GM18505 (cell line): ENCODE data around the gene ARL14EPL.

ENCODE experiments used
- ATAC-seq: cut with Tn5 transposase; IDR thresholded peaks from one replicate; pipeline ENCODE4 v1.9.1; 2021; ENCODE audit not compliant: unreplicated experiment
- POLR2A ChIP-seq: IDR thresholded peaks from 4 replicates; pipeline ENCODE4 v1.6.1; 2011; ENCODE audit warnings: borderline replicate concordance; ENCODE audit not compliant: insufficient read depth, insufficient read length; ENCODE audit errors: extremely low read depth

ARL14EPL gene

GRCh38 chr5:116032094-116032517 lies at the start of gene ARL14EPL:
Gene ARL14EPL, plus strand, starts transcription at chr5:116032472. Its CDS starts 18,994 bp downstream, at chr5:116051466.
- TF ChIP-seq POLR2A, result no peak
- ATAC-seq, result peak; percentile 61

- no peak for TF ChIP-seq POLR2A
- ATAC-seq, result no peak
Measured at GRCh38 chr5:115983519-115983918, 48.8 kb upstream of the ARL14EPL start.

GRCh38 chr5:115985802-115986757 lies 46.2 kb upstream of the ARL14EPL start:
- no peak for TF ChIP-seq POLR2A
- ATAC-seq, result no peak

GRCh38 chr5:115988002-115988401 lies 44.3 kb upstream of the ARL14EPL start:
- no peak for TF ChIP-seq POLR2A
- ATAC-seq, result no peak

- no peak for TF ChIP-seq POLR2A
- no peak for ATAC-seq
Measured at GRCh38 chr5:115992848-115993350, 39.4 kb upstream of the ARL14EPL start.

GRCh38 chr5:115995351-115995750 lies 36.9 kb upstream of the ARL14EPL start:
- no peak for TF ChIP-seq POLR2A

GRCh38 chr5:116002116-116002906 lies 30.0 kb upstream of the ARL14EPL start:
- no peak for TF ChIP-seq POLR2A

More at GRCh38 chr5:115995351-115995750, 36.9 kb upstream of the ARL14EPL start:
- no peak for ATAC-seq

GRCh38 chr5:116004248-116004647 lies 28.0 kb upstream of the ARL14EPL start:
- ATAC-seq, result no peak
- no peak for TF ChIP-seq POLR2A

More at GRCh38 chr5:116002116-116002906, 30.0 kb upstream of the ARL14EPL start:
- no peak for ATAC-seq

GRCh38 chr5:116009806-116010205 lies 22.5 kb upstream of the ARL14EPL start:
- TF ChIP-seq POLR2A, result no peak
- ATAC-seq, result no peak

GRCh38 chr5:116011046-116011445 lies 21.2 kb upstream of the ARL14EPL start:
- no peak for TF ChIP-seq POLR2A
- ATAC-seq, result no peak

GRCh38 chr5:116013207-116013785 lies 19.0 kb upstream of the ARL14EPL start:
- no peak for TF ChIP-seq POLR2A
- no peak for ATAC-seq

- no peak for ATAC-seq
- TF ChIP-seq POLR2A, result no peak
Measured at GRCh38 chr5:116013936-116014335, 18.3 kb upstream of the ARL14EPL start.

GRCh38 chr5:116023619-116024018 lies 8.7 kb upstream of the ARL14EPL start:
- no peak for ATAC-seq
- TF ChIP-seq POLR2A, result no peak
